Body of pancreas (tissue), 4 donors: ENCODE measurements around the gene TRIP13.

Source experiments
- POLR2A ChIP-seq, 3 donors: fragments of 450-650 bp; IDR thresholded peaks; one replicate each; pipeline ENCODE4 v1.6.1; 2016; ENCODE audit warnings: antibody characterized with exemption in 3 of 3, mild to moderate bottlenecking in 2 of 3
- TF ChIP-seq, protein P1 (sequence below), 7 experiments: fragments of 450-650 bp in 4 of 7; fragments of 200-600 bp in 3 of 7; sonication (generic) in 3 of 7; IDR thresholded peaks; one replicate each; pipeline ENCODE4 v1.5.1; 2016 to 2019; ENCODE audit warnings: antibody characterized with exemption in 7 of 7

- TF ChIP-seq, protein P1, sequence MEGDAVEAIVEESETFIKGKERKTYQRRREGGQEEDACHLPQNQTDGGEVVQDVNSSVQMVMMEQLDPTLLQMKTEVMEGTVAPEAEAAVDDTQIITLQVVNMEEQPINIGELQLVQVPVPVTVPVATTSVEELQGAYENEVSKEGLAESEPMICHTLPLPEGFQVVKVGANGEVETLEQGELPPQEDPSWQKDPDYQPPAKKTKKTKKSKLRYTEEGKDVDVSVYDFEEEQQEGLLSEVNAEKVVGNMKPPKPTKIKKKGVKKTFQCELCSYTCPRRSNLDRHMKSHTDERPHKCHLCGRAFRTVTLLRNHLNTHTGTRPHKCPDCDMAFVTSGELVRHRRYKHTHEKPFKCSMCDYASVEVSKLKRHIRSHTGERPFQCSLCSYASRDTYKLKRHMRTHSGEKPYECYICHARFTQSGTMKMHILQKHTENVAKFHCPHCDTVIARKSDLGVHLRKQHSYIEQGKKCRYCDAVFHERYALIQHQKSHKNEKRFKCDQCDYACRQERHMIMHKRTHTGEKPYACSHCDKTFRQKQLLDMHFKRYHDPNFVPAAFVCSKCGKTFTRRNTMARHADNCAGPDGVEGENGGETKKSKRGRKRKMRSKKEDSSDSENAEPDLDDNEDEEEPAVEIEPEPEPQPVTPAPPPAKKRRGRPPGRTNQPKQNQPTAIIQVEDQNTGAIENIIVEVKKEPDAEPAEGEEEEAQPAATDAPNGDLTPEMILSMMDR (IDR thresholded peaks at IDR 0.05), result no peak
- TF ChIP-seq POLR2A (IDR thresholded peaks at IDR 0.05), result no peak
Observed at GRCh38 chr5:883475-884181, 9.1 kb upstream of the TRIP13 start.
